OCI-LY3 (cell line): ENCODE results near the gene EFCAB6.

Experiments
- H2AFZ ChIP-seq: fragments of 200-600, 300-600 bp; shearing (Covaris generic); 2 replicates; pipeline ENCODE4 v1.6.0; 2014; ENCODE audit warnings: antibody characterized with exemption, low read depth, low read length
- H3K27ac ChIP-seq: fragments of 200-600, 300-600 bp; sonication (generic); 2 replicates; pipeline ENCODE4 v1.5.1; 2014; ENCODE audit warnings: mild to moderate bottlenecking, low read length, moderate library complexity, mixed read lengths
- H3K27me3 ChIP-seq: fragments of 200-600, 300-600 bp; sonication (generic); 2 replicates; pipeline ENCODE4 v1.6.1; 2014; ENCODE audit warnings: low read depth, low read length, mixed read lengths
- H3K36me3 ChIP-seq: fragments of 200-600, 300-600 bp; sonication (generic); replicated peaks from 2 replicates; pipeline ENCODE3; 2014; ENCODE audit warnings: low read depth, low read length, mixed read lengths
- H3K4me1 ChIP-seq: fragments of 300-600, 200-600 bp; sonication (generic); 2 replicates; pipeline ENCODE4 v1.6.1; 2014; ENCODE audit warnings: low read length, mixed read lengths
- H3K4me2 ChIP-seq: fragments of 200-600, 300-600 bp; sonication (generic); 2 replicates; pipeline ENCODE4 v1.6.1; 2014; ENCODE audit warnings: low read length, mixed read lengths
- H3K4me3 ChIP-seq: fragments of 300-600, 200-600 bp; sonication (generic); 2 replicates; pipeline ENCODE4 v1.5.1; 2014; ENCODE audit warnings: antibody characterized with exemption, mild to moderate bottlenecking, low read length, moderate library complexity
- H3K79me2 ChIP-seq: fragments of 300-600, 200-600 bp; shearing (Covaris generic); 2 replicates; pipeline ENCODE4 v1.6.1; 2014; ENCODE audit warnings: mild to moderate bottlenecking, low read length, mixed read lengths
- H3K9ac ChIP-seq: fragments of 300-600, 200-600 bp; shearing (Covaris generic); 2 replicates; pipeline ENCODE4 v1.6.0; 2014; ENCODE audit warnings: mild to moderate bottlenecking, low read length, moderate library complexity
- H3K9me3 ChIP-seq: fragments of 200-600, 300-600 bp; shearing (Covaris generic); 2 replicates; pipeline ENCODE4 v1.6.1; 2014; ENCODE audit warnings: low read length, mixed read lengths; ENCODE audit not compliant: insufficient read depth
- H4K20me1 ChIP-seq: fragments of 200-600, 300-600 bp; sonication (generic); 2 replicates; pipeline ENCODE4 v1.6.1; 2016; ENCODE audit warnings: low read length, mixed read lengths; ENCODE audit not compliant: insufficient read depth
- CTCF ChIP-seq: fragments of 200-600, 300-600 bp; sonication (generic); IDR thresholded peaks from 2 replicates; pipeline ENCODE4 v1.5.1; 2014; ENCODE audit warnings: antibody characterized with exemption, low read length, low read depth
- EZH2phosphoT487 ChIP-seq: fragments of 200-600 bp; shearing (Covaris generic); IDR thresholded peaks from 2 replicates; pipeline ENCODE4 v1.6.1; 2018; ENCODE audit warnings: antibody characterized with exemption, mixed run types, low read depth

Gene EFCAB6

GRCh38 chr22:43514476-43515157 is 297.5 kb downstream of the EFCAB6 start:
- Histone ChIP-seq H3K27me3 (peaks cover 11% of the 10 kb centered on the region), H3K4me1 (no peaks in the 10 kb centered on the region), H3K36me3 (no peaks in the 10 kb centered on the region), H3K4me2 (no peak overlapping the region), H2AFZ (no peak overlapping the region), H3K9ac (no peak overlapping the region), H3K27ac (no peak overlapping the region), H3K79me2 (no peaks in the 10 kb centered on the region), H4K20me1 (no peaks in the 10 kb centered on the region), H3K4me3 (no peak overlapping the region), H3K9me3 (no peaks in the 10 kb centered on the region)
- no peak for TF ChIP-seq EZH2phosphoT487
- no peak for TF ChIP-seq CTCF

GRCh38 chr22:43512279-43512678 is 299.8 kb downstream of the EFCAB6 start:
- TF ChIP-seq EZH2phosphoT487 (no peak), CTCF (no peak)
- H3K9ac ChIP-seq, result no peak overlapping the region
- no peaks in the 10 kb centered on the region for H3K9me3 ChIP-seq
- no peak overlapping the region for H2AFZ ChIP-seq
- no peak overlapping the region for H3K27ac ChIP-seq
- H3K79me2 ChIP-seq, result no peaks in the 10 kb centered on the region
- H3K36me3 ChIP-seq, result no peaks in the 10 kb centered on the region
- no peaks in the 10 kb centered on the region for H3K4me1 ChIP-seq
- H3K4me3 ChIP-seq, result no peak overlapping the region
- no peak overlapping the region for H3K4me2 ChIP-seq
- H3K27me3 ChIP-seq, result no peaks in the 10 kb centered on the region
- no peaks in the 10 kb centered on the region for H4K20me1 ChIP-seq

GRCh38 chr22:43511276-43511910 is 300.7 kb downstream of the EFCAB6 start:
- no peak overlapping the region for H3K4me3 ChIP-seq
- H2AFZ ChIP-seq, result no peak overlapping the region
- no peak overlapping the region for H3K9ac ChIP-seq
- H3K4me1 ChIP-seq, result no peaks in the 10 kb centered on the region
- H3K4me2 ChIP-seq, result no peak overlapping the region
- TF ChIP-seq CTCF (no peak), EZH2phosphoT487 (no peak)
- no peaks in the 10 kb centered on the region for H3K9me3 ChIP-seq
- no peaks in the 10 kb centered on the region for H3K36me3 ChIP-seq
- no peaks in the 10 kb centered on the region for H3K27me3 ChIP-seq
- H3K79me2 ChIP-seq, result no peaks in the 10 kb centered on the region
- no peaks in the 10 kb centered on the region for H4K20me1 ChIP-seq
- H3K27ac ChIP-seq, result no peak overlapping the region

- H3K79me2 ChIP-seq, result no peaks in the 10 kb centered on the region
- no peak overlapping the region for H2AFZ ChIP-seq
- no peak overlapping the region for H3K27ac ChIP-seq
- H3K27me3 ChIP-seq, result no peaks in the 10 kb centered on the region
- no peaks in the 10 kb centered on the region for H3K4me1 ChIP-seq
- H4K20me1 ChIP-seq, result no peaks in the 10 kb centered on the region
- TF ChIP-seq CTCF, result no peak
- no peak for TF ChIP-seq EZH2phosphoT487
- H3K4me3 ChIP-seq, result no peak overlapping the region
- no peaks in the 10 kb centered on the region for H3K36me3 ChIP-seq
- H3K9ac ChIP-seq, result no peak overlapping the region
- no peaks in the 10 kb centered on the region for H3K9me3 ChIP-seq
- H3K4me2 ChIP-seq, result no peak overlapping the region
Measured at GRCh38 chr22:43510281-43511070, 301.6 kb downstream of the EFCAB6 start.
